Fibroblast of gingiva (primary cell): ENCODE results near the gene OMA1.

Experiments
- DNase-seq: peaks from one replicate; pipeline ENCODE4 v3.0.0-alpha.2; 2011; ENCODE audit warnings: low read depth

The OMA1 gene

DNA sequence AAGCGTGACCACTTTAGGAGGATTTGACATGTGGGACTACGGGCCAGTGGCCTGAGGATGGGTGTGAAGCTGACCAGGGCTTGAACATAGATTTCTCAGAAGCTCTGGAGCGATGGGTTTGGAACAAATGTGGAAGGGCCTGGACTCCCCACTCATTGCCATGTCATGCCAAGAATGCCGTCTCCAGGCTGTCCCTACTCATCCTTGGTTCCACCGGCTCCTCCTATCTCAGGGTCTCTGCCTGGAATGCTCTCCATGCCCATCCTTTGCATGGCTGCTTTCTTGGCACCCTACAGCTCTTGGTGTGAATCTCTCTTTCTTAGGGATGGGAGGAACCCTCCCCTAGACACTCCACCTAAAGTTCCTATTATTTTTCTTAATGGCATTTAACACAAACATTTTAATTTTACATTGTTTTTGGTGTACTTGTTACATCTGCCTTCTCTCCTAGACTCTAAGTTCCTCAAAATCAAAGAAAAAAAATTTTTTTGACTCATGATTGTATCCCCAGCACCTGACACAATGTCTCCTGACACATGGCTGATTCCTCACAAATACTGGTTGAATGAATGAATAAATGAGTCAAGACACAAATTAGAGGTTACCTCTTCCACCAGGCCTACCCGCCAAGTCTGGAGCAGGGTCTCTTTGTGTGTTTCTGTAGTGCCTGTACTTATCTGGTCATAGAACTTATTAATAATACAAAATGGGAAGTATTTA lies 114.5 kb downstream of the OMA1 start:
- DNase-seq: no peak
